Esophagus muscularis mucosa (tissue), 3 donors: ENCODE results near the gene JMJD7.

ENCODE experiments used
- CTCF ChIP-seq, 3 experiments: fragments of 200-600 bp in 2 of 3; fragments of 450-650 bp in 1 of 3; sonication (generic) in 2 of 3; IDR thresholded peaks; one replicate each; pipeline ENCODE4 v1.5.1; 2017 to 2019; ENCODE audit warnings: antibody characterized with exemption in 3 of 3, mild to moderate bottlenecking in 2 of 3, moderate library complexity in 1 of 3
- POLR2AphosphoS5 ChIP-seq, 2 donors: sonication (generic); formaldehyde crosslinking; IDR thresholded peaks; one replicate each; pipeline ENCODE4 v1.6.1; 2017; ENCODE audit warnings: antibody characterized with exemption in 2 of 2

GRCh38 chr15:41809526-41810220, 18.2 kb upstream of the JMJD7 start:
- TF ChIP-seq CTCF (IDR thresholded peaks at IDR 0.05) = no peak
- TF ChIP-seq POLR2AphosphoS5 (IDR thresholded peaks at IDR 0.05) = no peak
